KMS-11 (cell line): Measurements from ENCODE around the gene LYST.

Experiments
- H2AFZ ChIP-seq: fragments of 200-600 bp; sonication (generic); 2 replicates; pipeline ENCODE4 v1.6.1; 2016; ENCODE audit warnings: antibody characterized with exemption, mixed run types, low read depth
- H3K27ac ChIP-seq: fragments of 200-600 bp; sonication (generic); 2 replicates; pipeline ENCODE4 v1.6.1; 2016; ENCODE audit warnings: mild to moderate bottlenecking, mixed run types
- H3K27me3 ChIP-seq: fragments of 200-600 bp; sonication (generic); 2 replicates; pipeline ENCODE4 v1.6.1; 2017; ENCODE audit warnings: mild to moderate bottlenecking, low read depth, mixed run types, moderate library complexity; ENCODE audit not compliant: insufficient read depth
- H3K36me3 ChIP-seq: fragments of 200-600 bp; sonication (generic); 2 replicates; pipeline ENCODE4 v1.6.1; 2017; ENCODE audit warnings: mild to moderate bottlenecking, mixed run types; ENCODE audit not compliant: insufficient read depth
- H3K4me1 ChIP-seq: fragments of 200-600 bp; sonication (generic); 2 replicates; pipeline ENCODE4 v1.6.1; 2016; ENCODE audit warnings: mild to moderate bottlenecking, low read depth, mixed run types; ENCODE audit not compliant: poor library complexity, severe bottlenecking
- H3K4me2 ChIP-seq: fragments of 200-600 bp; sonication (generic); 2 replicates; pipeline ENCODE4 v1.7.0; 2016; ENCODE audit warnings: mild to moderate bottlenecking, mixed run types
- H3K4me3 ChIP-seq: fragments of 200-600 bp; sonication (generic); IDR thresholded peaks from 2 replicates; pipeline ENCODE4 v1.6.1; 2017; ENCODE audit warnings: low read depth, low read length, mixed read lengths; ENCODE audit not compliant: insufficient read depth
- H3K79me2 ChIP-seq: fragments of 200-600 bp; sonication (generic); 2 replicates; pipeline ENCODE4 v1.6.1; 2016; ENCODE audit warnings: low read depth, mixed run types; ENCODE audit not compliant: insufficient read depth
- H3K9ac ChIP-seq: fragments of 200-600 bp; sonication (generic); 2 replicates; pipeline ENCODE4 v1.6.1; 2016; ENCODE audit warnings: mild to moderate bottlenecking, mixed run types
- H4K20me1 ChIP-seq: fragments of 200-600 bp; sonication (generic); 2 replicates; pipeline ENCODE4 v1.6.1; 2016; ENCODE audit warnings: mild to moderate bottlenecking, mixed run types; ENCODE audit not compliant: insufficient read depth
- CTCF ChIP-seq: fragments of 200-600 bp; sonication (generic); conservative IDR thresholded peaks from 2 replicates; pipeline ENCODE4 v1.6.1; 2017; ENCODE audit warnings: low read depth, mild to moderate bottlenecking, antibody characterized with exemption, low read length, moderate library complexity, mixed read lengths

LYST gene

GRCh38 chr1:235613602-235614001, 253.1 kb downstream of the LYST start:
- Histone ChIP-seq H2AFZ (no peak overlapping the region), H3K79me2 (no peaks in the 10 kb centered on the region), H3K4me3 (no peak overlapping the region), H3K36me3 (no peaks in the 10 kb centered on the region), H3K9ac (no peak overlapping the region), H3K27ac (no peak overlapping the region), H3K27me3 (no peaks in the 10 kb centered on the region), H3K4me1 (no peaks in the 10 kb centered on the region), H4K20me1 (no peaks in the 10 kb centered on the region), H3K4me2 (no peak overlapping the region)
- no peak for TF ChIP-seq CTCF

- TF ChIP-seq CTCF, result no peak
- Histone ChIP-seq H3K79me2 (no peaks in the 10 kb centered on the region), H4K20me1 (no peaks in the 10 kb centered on the region), H3K9ac (no peak overlapping the region), H3K4me1 (no peaks in the 10 kb centered on the region), H3K27ac (no peak overlapping the region), H2AFZ (no peak overlapping the region), H3K27me3 (no peaks in the 10 kb centered on the region), H3K4me3 (no peak overlapping the region), H3K4me2 (no peak overlapping the region), H3K36me3 (no peaks in the 10 kb centered on the region)
Measured at GRCh38 chr1:235612761-235613160, 253.9 kb downstream of the LYST start.
